ENCODE results near the gene KLHL29.

DNA sequence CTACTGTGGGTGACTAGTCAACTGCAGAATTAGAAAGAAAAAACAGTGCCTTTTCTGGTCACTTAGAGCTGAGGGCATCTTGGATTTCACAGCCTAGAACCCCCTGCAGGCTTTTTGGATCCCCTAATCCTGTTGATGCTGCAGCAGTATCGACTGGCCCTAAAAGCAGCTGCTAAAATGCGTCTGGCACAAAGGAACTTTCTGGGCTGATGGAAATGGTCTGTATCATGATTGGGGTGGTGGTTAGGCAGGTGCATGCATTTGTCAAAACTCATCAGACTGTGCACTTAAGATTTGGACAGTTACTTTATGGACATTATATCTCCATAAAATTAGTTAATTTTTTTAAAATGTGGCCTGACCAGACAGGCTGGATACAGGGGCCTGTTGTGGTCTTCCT is 149.8 kb downstream of the KLHL29 start:
- TF ChIP-seq, protein P1, sequence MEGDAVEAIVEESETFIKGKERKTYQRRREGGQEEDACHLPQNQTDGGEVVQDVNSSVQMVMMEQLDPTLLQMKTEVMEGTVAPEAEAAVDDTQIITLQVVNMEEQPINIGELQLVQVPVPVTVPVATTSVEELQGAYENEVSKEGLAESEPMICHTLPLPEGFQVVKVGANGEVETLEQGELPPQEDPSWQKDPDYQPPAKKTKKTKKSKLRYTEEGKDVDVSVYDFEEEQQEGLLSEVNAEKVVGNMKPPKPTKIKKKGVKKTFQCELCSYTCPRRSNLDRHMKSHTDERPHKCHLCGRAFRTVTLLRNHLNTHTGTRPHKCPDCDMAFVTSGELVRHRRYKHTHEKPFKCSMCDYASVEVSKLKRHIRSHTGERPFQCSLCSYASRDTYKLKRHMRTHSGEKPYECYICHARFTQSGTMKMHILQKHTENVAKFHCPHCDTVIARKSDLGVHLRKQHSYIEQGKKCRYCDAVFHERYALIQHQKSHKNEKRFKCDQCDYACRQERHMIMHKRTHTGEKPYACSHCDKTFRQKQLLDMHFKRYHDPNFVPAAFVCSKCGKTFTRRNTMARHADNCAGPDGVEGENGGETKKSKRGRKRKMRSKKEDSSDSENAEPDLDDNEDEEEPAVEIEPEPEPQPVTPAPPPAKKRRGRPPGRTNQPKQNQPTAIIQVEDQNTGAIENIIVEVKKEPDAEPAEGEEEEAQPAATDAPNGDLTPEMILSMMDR (IDR thresholded peaks at IDR 0.05 in 2 of 3, conservative IDR thresholded peaks at IDR 0.05 in 1 of 3; ENCODE audit: borderline replicate concordance in 1 of 3, insufficient read depth in 1 of 3, low read depth in 2 of 3, low read length in 2 of 3): no peak
- TF ChIP-seq, protein P2, sequence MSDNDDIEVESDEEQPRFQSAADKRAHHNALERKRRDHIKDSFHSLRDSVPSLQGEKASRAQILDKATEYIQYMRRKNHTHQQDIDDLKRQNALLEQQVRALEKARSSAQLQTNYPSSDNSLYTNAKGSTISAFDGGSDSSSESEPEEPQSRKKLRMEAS (IDR thresholded peaks at IDR 0.05): no peak
- TF ChIP-seq POLR2A (IDR thresholded peaks at IDR 0.05; ENCODE audit: borderline replicate concordance, extremely low read depth, insufficient read depth, insufficient read length) (no peak), ATF3 (IDR thresholded peaks at IDR 0.05) (no peak), FOSL1 (IDR thresholded peaks at IDR 0.05; ENCODE audit: low read depth) (no peak)
